WERI-Rb-1 (cell line): ENCODE results near the gene ACTL7B.
A peak's percentile ranks its signal among the peaks of the same experiment; 100 is the strongest.

Experiments
- DNase-seq: peaks from one replicate; pipeline ENCODE4 v3.0.0-alpha.2; 2020
- H3K27ac ChIP-seq: fragments of 250-450 bp; sonication (Bioruptor Pico); 2 replicates; pipeline ENCODE4 v1.5.1; 2020; ENCODE audit warnings: mild to moderate bottlenecking, moderate library complexity
- H3K27me3 ChIP-seq: fragments of 250-450 bp; sonication (Bioruptor Pico); 2 replicates; pipeline ENCODE4 v1.5.1; 2021; ENCODE audit warnings: mild to moderate bottlenecking, low read depth, moderate library complexity; ENCODE audit not compliant: insufficient read depth, severe bottlenecking
- H3K36me3 ChIP-seq: fragments of 250-450 bp; sonication (Bioruptor Pico); 2 replicates; pipeline ENCODE4 v1.5.1; 2020; ENCODE audit warnings: mild to moderate bottlenecking, moderate library complexity
- H3K4me3 ChIP-seq: 2 replicates; pipeline ENCODE4 v1.5.1; 2011; ENCODE audit warnings: low read depth, mild to moderate bottlenecking, control low read depth, low read length
- H3K9me3 ChIP-seq: fragments of 250-450 bp; sonication (Bioruptor Pico); 2 replicates; pipeline ENCODE4 v1.5.1; 2021; ENCODE audit warnings: mild to moderate bottlenecking, moderate library complexity; ENCODE audit not compliant: severe bottlenecking
- CTCF ChIP-seq: IDR thresholded peaks from 2 replicates; pipeline ENCODE4 v1.5.1; 2011; ENCODE audit warnings: low read depth, mild to moderate bottlenecking, control low read depth, inconsistent platforms, low read length

ACTL7B gene

GRCh38 chr9:108838017-108838416 is 17.8 kb downstream of the ACTL7B start:
- no peaks in the 10 kb centered on the region for H3K9me3 ChIP-seq
- peak overlapping the region; percentile 37 for H3K4me3 ChIP-seq
- peak overlapping the region; percentile 78 for H3K27ac ChIP-seq
- no peaks in the 10 kb centered on the region for H3K27me3 ChIP-seq
- peaks cover 48% of the 10 kb centered on the region for H3K36me3 ChIP-seq
- DNase-seq: no peak
- no peak for TF ChIP-seq CTCF

- Histone ChIP-seq H3K4me3 (peak overlapping the region; percentile 37), H3K27me3 (no peaks in the 10 kb centered on the region), H3K9me3 (no peaks in the 10 kb centered on the region), H3K27ac (peak overlapping the region; percentile 78), H3K36me3 (peaks cover 50% of the 10 kb centered on the region)
- TF ChIP-seq CTCF: peak; percentile 17; the same call in 1 of the 2 replicates
- peak; percentile 47 for DNase-seq
Measured at GRCh38 chr9:108837530-108837929, 18.3 kb downstream of the ACTL7B start.

- H3K9me3 ChIP-seq: no peaks in the 10 kb centered on the region
- H3K27me3 ChIP-seq: no peaks in the 10 kb centered on the region
- DNase-seq: peak; percentile 77
- TF ChIP-seq CTCF: no peak
- peak overlapping the region; percentile 78 for H3K27ac ChIP-seq
- H3K36me3 ChIP-seq: peaks cover 55% of the 10 kb centered on the region
- H3K4me3 ChIP-seq: peak overlapping the region; percentile 37
Measured at GRCh38 chr9:108836781-108837180, 19.0 kb downstream of the ACTL7B start.

- peak overlapping the region; percentile 78 for H3K27ac ChIP-seq
- peaks cover 58% of the 10 kb centered on the region for H3K36me3 ChIP-seq
- H3K27me3 ChIP-seq: no peaks in the 10 kb centered on the region
- H3K4me3 ChIP-seq: peak overlapping the region; percentile 37
- TF ChIP-seq CTCF: no peak
- no peaks in the 10 kb centered on the region for H3K9me3 ChIP-seq
- DNase-seq: peak; percentile 49
Measured at GRCh38 chr9:108836319-108836718, 19.5 kb downstream of the ACTL7B start.

- Histone ChIP-seq H3K27ac (peak overlapping the region; percentile 78), H3K4me3 (peak overlapping the region; percentile 37), H3K9me3 (no peaks in the 10 kb centered on the region), H3K36me3 (peaks cover 63% of the 10 kb centered on the region), H3K27me3 (no peaks in the 10 kb centered on the region)
- no peak for TF ChIP-seq CTCF
- DNase-seq: no peak
Measured at GRCh38 chr9:108835831-108836230, 20.0 kb downstream of the ACTL7B start.

GRCh38 chr9:108834959-108835665 is 20.7 kb downstream of the ACTL7B start:
- no peak for DNase-seq

More at GRCh38 chr9:108834959-108835665, 20.7 kb downstream of the ACTL7B start:
- no peak for TF ChIP-seq CTCF
- Histone ChIP-seq H3K27me3 (no peaks in the 10 kb centered on the region), H3K27ac (peak overlapping the region; percentile 78; the same call in 1 of the 2 replicates), H3K4me3 (no peak overlapping the region), H3K9me3 (no peaks in the 10 kb centered on the region), H3K36me3 (peaks cover 66% of the 10 kb centered on the region)
